GM21786 (cell line): ENCODE data around the gene POLDIP2.

ENCODE experiments used
- ATAC-seq: cut with Tn5 transposase; IDR thresholded peaks from one replicate; pipeline ENCODE4 v1.9.1; 2021; ENCODE audit not compliant: unreplicated experiment

POLDIP2 gene

GRCh38 chr17:28317966-28318758 is 39.2 kb downstream of the POLDIP2 start:
- peak; percentile 2 for ATAC-seq

- ATAC-seq = no peak
Observed at GRCh38 chr17:28317099-28317965, 40.0 kb downstream of the POLDIP2 start.

GRCh38 chr17:28315846-28316705 is 41.3 kb downstream of the POLDIP2 start:
- ATAC-seq = no peak

DNA sequence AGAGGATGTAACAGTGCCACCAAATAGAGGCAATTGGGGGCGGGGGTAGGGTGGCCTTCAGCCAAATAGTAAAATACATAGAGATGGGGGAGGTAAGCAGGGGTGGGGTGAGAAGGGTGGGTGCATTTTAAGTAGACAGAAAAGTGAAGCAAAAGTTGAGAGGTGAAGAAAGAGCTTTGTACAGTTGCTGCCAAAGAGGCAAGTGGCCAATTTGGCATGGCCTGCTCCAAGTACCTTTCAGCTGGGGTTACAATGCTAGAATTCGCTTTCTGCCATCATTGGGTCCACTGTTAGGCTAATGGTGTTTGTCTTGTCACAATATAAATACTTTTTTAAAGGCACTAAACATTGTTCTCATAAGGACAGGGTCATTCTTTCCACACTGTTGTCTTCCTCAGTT is 43.5 kb downstream of the POLDIP2 start:
- no peak for ATAC-seq

DNA sequence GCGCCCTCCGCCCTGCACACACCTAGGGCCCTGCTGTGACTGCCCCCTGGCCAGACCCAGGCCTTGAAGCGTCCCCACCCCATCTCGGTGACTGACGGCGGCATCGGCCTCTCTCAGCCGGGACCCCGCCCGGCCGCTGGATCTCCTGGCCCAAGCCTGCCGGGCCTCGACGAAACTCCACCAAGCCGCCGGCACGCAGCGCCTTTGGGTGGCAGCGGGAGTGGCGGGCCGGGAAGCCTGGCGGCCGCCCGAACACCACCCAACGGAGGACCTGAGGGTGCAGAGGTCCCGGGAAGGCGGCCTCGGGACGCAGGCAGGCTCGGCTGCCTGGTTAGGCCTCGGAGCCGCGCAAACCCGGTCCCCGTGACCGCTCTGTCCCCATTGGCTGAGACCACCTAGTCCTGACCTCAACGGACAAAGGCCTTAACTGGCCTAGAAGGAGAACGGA is 50.3 kb downstream of the POLDIP2 start:
- ATAC-seq = no peak

DNA sequence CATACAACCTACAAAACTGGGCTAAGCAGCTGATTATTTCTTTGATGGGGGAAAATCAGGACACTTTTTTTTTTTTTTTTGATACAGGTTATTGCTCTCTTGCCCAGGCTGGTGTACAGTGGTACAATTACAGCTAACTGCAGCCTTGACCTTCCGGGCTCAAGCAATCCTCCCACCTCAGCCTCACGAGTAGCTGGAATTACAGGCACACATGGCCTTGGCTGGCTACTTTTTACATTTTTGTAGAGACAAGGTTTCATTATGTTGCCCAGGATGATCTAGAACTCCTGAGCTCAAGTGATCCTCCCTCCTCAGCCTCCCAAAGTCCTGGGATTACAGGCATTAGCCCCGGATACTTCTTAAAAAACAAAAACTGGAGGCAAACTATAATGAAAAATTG is 58.9 kb downstream of the POLDIP2 start:
- no peak for ATAC-seq
